Dermis blood vessel endothelial cell (primary cell): ENCODE results near the gene CRKL. TPM values are rescaled to one million over a fixed set of nuclear protein-coding genes. Genes with fewer than 3 reads are reported as not detected.

ENCODE experiments used
- DNase-seq: peaks from one replicate; pipeline ENCODE4 v3.0.0; 2010
- total RNA-seq: library from RNA; depleted of rRNA; stranded (reverse); fragments of >200 nt; gene quantifications from 2 replicates; pipeline ENCODE4 v1.2.3, GENCODE V29; 2014

CRKL gene
- total RNA-seq, 1 donor from 2014 or later, result 50.2 TPM

DNA sequence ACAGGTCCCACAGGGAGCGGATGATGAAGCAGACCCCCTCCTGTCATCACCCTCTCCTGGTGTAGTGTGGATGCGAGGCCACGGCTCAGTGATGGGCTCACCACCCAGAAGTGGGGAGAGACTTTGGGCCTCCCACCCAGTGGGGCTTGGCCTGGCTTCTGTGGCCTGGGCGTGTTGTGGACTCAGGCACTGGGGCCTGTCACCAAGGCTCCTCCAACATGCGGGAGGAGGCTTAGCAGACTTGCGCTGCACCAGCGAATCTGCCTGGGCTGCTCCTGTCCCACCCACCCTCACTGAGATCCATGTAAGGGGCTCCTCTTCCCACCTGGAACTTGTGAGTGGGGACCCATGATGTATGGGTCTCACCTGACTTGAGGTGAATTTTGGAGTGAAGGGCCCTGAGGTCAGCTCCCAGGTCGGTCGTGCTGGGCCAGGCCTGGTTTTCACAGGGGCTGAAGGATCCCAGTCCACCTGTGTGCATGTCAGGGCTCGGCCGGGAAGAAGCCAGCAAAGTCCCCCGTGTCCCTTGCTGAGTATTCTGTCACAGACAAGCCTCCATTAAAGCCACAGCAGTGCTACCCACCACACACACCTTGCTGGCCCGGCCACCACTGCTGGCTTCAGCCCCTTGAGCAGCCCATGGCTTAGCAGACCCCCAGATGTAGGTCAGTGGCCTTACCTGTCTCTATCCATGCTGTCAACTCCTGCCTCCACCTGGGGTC, 80.5 kb downstream of the CRKL start:
- no peak for DNase-seq

DNA sequence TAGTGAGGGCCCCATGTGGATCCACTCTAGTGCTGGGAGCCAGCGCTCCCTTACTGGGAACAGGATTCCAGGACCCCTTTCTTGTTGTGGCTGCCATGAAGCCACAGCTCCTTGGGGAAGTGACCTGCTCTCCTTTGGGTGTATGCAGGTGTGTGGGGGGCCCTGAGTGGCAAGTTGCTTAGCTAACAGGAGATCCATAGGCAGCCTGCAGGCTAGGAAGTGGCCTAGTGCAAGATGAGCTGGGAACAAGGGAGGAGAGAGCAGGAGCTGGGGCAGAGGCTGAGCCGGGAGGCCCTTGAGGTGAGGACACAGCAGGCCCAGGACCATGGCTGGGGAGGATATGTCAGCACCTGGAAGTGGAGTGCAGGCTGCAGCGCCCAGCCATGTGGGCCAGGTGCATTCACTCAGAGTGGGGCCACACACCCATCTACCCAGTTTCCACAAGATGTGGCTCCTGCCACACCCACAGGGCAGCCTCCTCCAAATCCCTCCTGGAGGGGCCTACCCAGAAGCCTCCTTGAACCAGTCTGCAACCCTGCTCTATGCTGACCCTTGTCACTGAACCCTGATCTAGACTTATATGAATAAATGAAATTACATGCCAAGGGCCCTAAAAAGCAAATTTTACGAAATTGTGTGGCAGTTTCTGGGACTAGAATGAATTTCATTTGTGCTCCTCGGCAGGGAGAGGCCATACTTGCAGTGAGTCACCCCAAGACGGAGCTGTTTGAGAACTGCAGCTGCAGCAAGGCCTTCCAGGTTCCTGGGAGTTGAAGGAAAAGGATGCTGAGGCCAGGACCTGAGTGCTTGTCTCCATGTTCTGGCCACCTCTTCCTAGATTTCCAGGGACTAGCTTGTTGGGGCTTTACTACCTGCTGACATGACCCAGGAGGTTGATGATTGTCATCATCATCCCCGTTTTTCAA, 81.5 kb downstream of the CRKL start:
- DNase-seq, result no peak

DNA sequence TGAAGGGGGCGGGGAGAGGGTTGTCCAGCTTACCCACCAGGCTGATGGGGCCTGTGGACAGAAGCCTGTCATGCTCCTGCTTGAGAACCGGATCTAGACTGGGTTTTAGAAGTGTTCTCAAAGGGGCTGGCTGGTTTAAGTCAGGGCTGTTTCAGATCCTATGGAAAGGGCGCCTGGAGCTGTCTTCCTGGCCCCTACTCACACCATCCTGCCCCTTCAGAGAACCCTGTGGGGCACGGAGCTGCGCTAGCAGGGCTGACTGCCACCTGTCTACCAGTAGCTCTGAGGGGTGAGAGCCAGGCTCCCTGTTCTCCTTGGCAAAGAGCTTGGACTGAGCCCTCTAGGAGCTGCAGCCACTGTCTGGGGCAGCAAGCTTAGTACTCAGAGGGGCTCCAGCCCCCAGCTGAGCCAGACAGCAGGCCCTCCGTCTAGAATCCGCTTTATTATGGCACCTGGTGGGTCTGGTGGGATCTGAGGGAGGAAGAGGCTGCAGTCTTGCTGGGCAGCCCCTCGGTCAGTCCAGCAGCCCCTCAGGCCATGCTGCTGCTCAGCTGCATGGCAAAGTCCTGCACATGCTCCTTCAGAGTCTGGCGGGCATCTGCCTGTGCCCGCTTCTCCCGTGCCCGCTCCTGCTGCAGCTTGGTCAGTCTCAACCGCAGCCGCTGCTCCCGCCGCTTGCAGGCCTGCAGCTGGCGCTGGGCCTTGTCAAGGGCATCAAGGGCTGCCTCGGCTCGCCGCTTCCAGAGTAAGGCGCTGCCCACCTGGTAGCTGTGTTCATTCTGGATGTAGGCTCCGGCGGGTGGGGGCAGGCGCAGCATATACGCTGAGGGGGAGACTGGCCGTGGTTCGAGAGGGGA, 82.4 kb downstream of the CRKL start:
- DNase-seq, result no peak

DNA sequence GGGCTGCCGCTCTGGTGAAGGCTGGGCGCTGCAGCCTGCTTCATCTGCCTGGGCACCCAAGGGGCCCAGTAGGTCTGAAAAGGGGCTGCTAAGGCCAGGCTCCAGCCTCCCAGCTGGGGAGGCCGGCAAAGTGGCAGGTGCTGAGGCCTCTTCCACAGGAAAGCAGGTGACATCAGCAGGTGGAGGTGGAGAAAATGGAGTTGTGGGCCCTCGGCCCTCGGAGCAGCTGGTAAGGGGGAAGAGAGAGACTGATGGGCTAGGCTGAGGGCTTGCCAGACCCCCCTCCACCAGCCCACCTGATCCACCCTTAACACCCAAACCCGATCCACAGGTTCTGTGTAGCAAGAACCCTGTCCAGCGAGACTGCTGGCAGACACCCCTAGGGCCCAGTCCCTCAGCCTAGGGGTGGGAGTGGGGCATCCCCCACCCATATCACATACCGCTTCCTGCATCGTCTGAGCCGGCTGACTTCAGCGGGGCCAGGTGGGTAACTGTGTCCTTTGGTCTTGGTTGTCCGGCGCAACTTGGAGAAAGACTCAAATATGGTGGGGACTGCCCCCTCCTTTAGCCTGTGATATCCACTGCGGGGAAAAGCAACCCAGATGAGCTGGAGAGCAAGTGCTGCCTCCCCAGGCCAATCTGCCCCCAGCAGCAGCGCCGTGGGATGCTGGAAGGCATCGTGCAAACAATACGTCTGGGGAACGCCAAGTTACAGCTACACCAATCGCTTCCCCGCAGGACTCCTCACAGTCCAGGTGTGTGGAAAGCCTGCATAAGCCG, 83.2 kb downstream of the CRKL start:
- DNase-seq, result peak; percentile 23

DNA sequence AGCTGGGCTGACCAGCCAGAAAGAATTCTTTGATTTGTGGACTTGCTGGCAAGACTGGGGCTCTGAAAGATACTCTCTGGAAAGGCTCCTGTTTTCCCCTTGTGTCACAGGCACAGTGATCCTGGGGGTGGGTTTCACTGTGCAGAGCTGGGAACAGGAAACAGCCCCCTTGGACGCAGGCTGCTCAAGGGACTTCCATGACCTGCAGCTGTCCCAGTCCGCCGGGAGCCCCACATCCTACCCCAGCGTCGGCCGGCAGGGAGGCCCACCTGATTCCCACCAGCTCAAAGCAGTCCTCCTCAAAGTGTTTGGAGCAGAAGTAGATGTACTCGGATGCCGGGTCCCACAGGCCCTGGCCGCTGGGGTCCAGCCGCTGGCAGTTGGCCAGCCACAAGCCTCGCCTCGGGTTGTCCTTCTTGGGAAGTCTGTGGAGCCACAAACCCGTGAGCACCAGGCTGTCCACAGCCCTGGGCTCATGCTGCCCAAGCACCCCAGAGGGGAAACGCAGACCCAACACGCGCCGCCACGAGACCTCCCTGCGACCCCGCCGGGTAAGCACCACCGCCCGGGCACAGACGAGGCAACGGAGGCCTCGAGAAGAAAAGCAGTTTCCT, 83.9 kb downstream of the CRKL start:
- DNase-seq, result peak; percentile 35

DNA sequence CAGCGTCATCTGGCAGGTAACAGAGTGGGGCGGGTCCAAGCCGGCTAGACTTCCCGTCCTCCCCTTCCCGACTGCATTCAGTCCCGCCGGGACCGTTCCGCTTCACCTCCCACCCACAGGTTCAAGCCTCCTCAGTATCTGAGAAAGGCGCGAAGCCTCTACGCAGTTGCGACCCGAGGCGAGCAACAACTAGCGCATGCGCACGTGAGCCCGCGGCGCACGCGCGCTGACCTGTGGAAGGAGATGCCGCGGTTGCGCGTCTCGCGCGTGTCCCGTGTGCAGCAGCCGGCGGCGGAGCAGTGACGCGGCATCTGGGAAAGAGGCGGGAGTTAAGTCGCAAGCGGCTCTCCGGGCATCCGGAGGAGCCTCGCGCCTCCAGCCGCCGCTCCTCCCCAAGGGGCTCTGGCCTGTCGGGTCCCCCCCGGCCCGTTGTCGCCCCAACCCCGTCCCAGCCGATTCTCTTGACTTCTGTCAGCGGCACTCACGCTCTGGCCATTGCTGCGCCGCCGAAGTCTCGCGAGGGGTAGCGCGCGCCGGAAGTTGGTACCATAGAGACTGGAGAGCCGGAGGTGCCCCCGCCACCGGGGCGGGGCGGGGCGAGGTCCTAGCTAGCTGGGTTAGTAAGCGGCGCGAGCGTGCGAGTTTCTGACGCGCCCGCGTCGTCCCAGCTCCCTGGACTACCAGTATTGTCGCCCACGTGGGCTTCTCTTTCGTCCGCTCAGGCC, 84.6 kb downstream of the CRKL start, which contains the start of gene THAP7:
Gene THAP7, minus strand, starts transcription at position 518 of the 725 bp plus-strand sequence. Its CDS starts 207 bp downstream, at position 311.
- peak; percentile 96 for DNase-seq

Other genes with a start within 250 kb of the CRKL start
- not detected in 2 replicates for gene SERPIND1, start 143.3 kb upstream of the CRKL start, total RNA-seq
- 20.3 and 40.3 TPM in 2 replicates for gene PI4KA, start 58.6 kb upstream of the CRKL start, total RNA-seq
- 6.0 and 8.5 TPM in 2 replicates for gene SNAP29, start 58.4 kb upstream of the CRKL start, total RNA-seq
- 0.05 and 0.17 TPM in 2 replicates for gene AIFM3, start 49.8 kb downstream of the CRKL start, total RNA-seq
- gene LZTR1, start 64.9 kb downstream of the CRKL start, total RNA-seq, result 51.6 and 60.9 TPM in 2 replicates
- gene THAP7, start 84.7 kb downstream of the CRKL start, total RNA-seq, result 13.8 and 18.1 TPM in 2 replicates
- gene P2RX6, start 97.8 kb downstream of the CRKL start, total RNA-seq, result under 0.01 TPM in 1 of 2 replicates, not detected in the other
- gene SLC7A4, start 115.2 kb downstream of the CRKL start, total RNA-seq, result not detected in 2 replicates
- not detected in 2 replicates for gene LRRC74B, start 128.5 kb downstream of the CRKL start, total RNA-seq